K562 (cell line): ENCODE data around the gene CD37. TPM values are rescaled to one million over a fixed set of nuclear protein-coding genes. Genes with fewer than 3 reads are reported as not detected.

Experiments used
- BCL6 ChIP-seq: fragments of 250-450 bp; sonication (Bioruptor Pico); IDR thresholded peaks from 2 replicates; pipeline ENCODE4 v1.4.0; 2020
- CHD4 ChIP-seq: fragments of 200-600 bp; sonication (generic); IDR thresholded peaks from 3 replicates; pipeline ENCODE4 v1.6.1; 2012; ENCODE audit warnings: low read depth, mild to moderate bottlenecking, mixed read lengths, low read length, inconsistent platforms; ENCODE audit not compliant: insufficient read depth, insufficient replicate concordance, poor library complexity, severe bottlenecking
- FOXA1 ChIP-seq: fragments of 450-650 bp; IDR thresholded peaks from 2 replicates; pipeline ENCODE4 v1.6.1; 2016; ENCODE audit warnings: mild to moderate bottlenecking, borderline replicate concordance
- FOXP4 ChIP-seq: sonication (generic); formaldehyde crosslinking; IDR thresholded peaks from 2 replicates; pipeline ENCODE4 v1.8.0; 2022; ENCODE audit warnings: mild to moderate bottlenecking, missing genetic modification reagents, borderline replicate concordance
- GABPB2 ChIP-seq: fragments of 250-450 bp; sonication (Bioruptor Pico); conservative IDR thresholded peaks from 2 replicates; pipeline ENCODE4 v1.5.1; 2021; ENCODE audit warnings: mild to moderate bottlenecking
- HEY1 ChIP-seq: fragments of 250-450 bp; sonication (Bioruptor Pico); IDR thresholded peaks from 2 replicates; pipeline ENCODE4 v1.5.0; 2020; ENCODE audit warnings: mild to moderate bottlenecking, moderate library complexity, borderline replicate concordance
- HOXB6 ChIP-seq: fragments of 250-450 bp; sonication (Bioruptor Pico); IDR thresholded peaks from 2 replicates; pipeline ENCODE4 v1.5.1; 2022; ENCODE audit warnings: mild to moderate bottlenecking, borderline replicate concordance
- PHF8 ChIP-seq: fragments of 200-600 bp; sonication (generic); IDR thresholded peaks from 2 replicates; pipeline ENCODE4 v1.6.1; 2012; ENCODE audit warnings: mixed run types, mild to moderate bottlenecking, inconsistent platforms, low read length, moderate library complexity, borderline replicate concordance
- PRPF4 ChIP-seq: fragments of 200-400 bp; formaldehyde crosslinking; IDR thresholded peaks from one replicate; pipeline ENCODE4 v1.6.1; 2017; ENCODE audit warnings: low read length, low read depth, mild to moderate bottlenecking; ENCODE audit not compliant: insufficient read depth, poor library complexity, severe bottlenecking
- RFX5 ChIP-seq: IDR thresholded peaks from 2 replicates; pipeline ENCODE4 v1.6.1; 2011; ENCODE audit warnings: low read depth, mild to moderate bottlenecking, improper control_type of control experiment, low read length
- VEZF1 ChIP-seq: fragments of 200-800 bp; sonication (Bioruptor generic); IDR thresholded peaks from 2 replicates; pipeline ENCODE4 v1.6.1; 2017; ENCODE audit warnings: missing genetic modification characterization, missing compliant biosample characterization
- ZBTB49 ChIP-seq: sonication (generic); formaldehyde crosslinking; IDR thresholded peaks from 2 replicates; pipeline ENCODE4 v1.8.0; 2022; ENCODE audit warnings: missing genetic modification reagents, mild to moderate bottlenecking, borderline replicate concordance
- ZNF217 ChIP-seq: sonication (generic); formaldehyde crosslinking; IDR thresholded peaks from 2 replicates; pipeline ENCODE4 v1.8.0; 2022; ENCODE audit warnings: mild to moderate bottlenecking, missing genetic modification reagents
- ZNF384 ChIP-seq: IDR thresholded peaks from 2 replicates; pipeline ENCODE4 v1.6.1; 2012; ENCODE audit warnings: low read depth, low read length, improper control_type of control experiment
- ZNF408 ChIP-seq: fragments of 250-450 bp; sonication (Bioruptor Pico); IDR thresholded peaks from 2 replicates; pipeline ENCODE4 v1.4.0; 2020; ENCODE audit warnings: low read depth, mild to moderate bottlenecking, moderate library complexity
- ZSCAN32 ChIP-seq: fragments of 450-650 bp; formaldehyde crosslinking; IDR thresholded peaks from 2 replicates; pipeline ENCODE4 v1.4.0; 2020; ENCODE audit warnings: mild to moderate bottlenecking, moderate library complexity
- polyA plus RNA-seq, 8 experiments: library from polyadenylated mRNA; depleted of rRNA in 4 of 8; stranded (reverse) in 5 of 8; unstranded in 3 of 8; fragments of >200 nt; fragmentation: Nextera tagmentation in 2 of 8; fragmentation: Illumina TruSeq in 1 of 8; extraction: Ambion mirVana in 2 of 8; extraction: Trizol in 1 of 8; gene quantifications; 2 replicates each; pipeline versions ENCODE4 v1.2.1 to v1.2.3, GENCODE V29; 2011 to 2014; ENCODE audit warnings: inconsistent platforms in 1 of 8, missing spikeins in 1 of 8
- total RNA-seq, 7 experiments: library from RNA; depleted of rRNA in 6 of 7; stranded (reverse); fragments of >200 nt in 6 of 7; fragmentation: Illumina TruSeq in 2 of 7; extraction: Trizol in 2 of 7; gene quantifications; 2 replicates each; pipeline versions ENCODE4 v1.2.1 to v1.2.3, GENCODE V29; 2011 to 2021; ENCODE audit warnings: low replicate concordance in 1 of 7
- TF ChIP-seq, protein P1 (sequence below): fragments of 450-650 bp; IDR thresholded peaks from 2 replicates; pipeline ENCODE4 v1.7.0; 2016; ENCODE audit warnings: borderline replicate concordance
- TF ChIP-seq, protein P2 (sequence below): IDR thresholded peaks from 2 replicates; pipeline ENCODE4 v1.6.1; 2011; ENCODE audit not compliant: insufficient read length; ENCODE audit errors: extremely low read depth

The CD37 gene
- total and polyA plus RNA-seq, 9 of the 15 experiments (the other 6 are each of a cell fraction or from before 2014, with no cell fraction given): 2.5 to 19.0 (median 7.4) TPM

- TF ChIP-seq PHF8 (no peak; the same call in 1 of the 2 replicates), GABPB2 (CRISPR knock-in tag) (no peak), ZNF384 (no peak), HEY1 (CRISPR knock-in tag) (no peak), ZBTB49 (CRISPR knock-in tag) (no peak), BCL6 (CRISPR knock-in tag) (no peak), CHD4 (no peak), ZNF408 (no peak), VEZF1 (CRISPR knock-in tag) (peak; percentile 29; the same call in 1 of the 2 replicates), ZNF217 (CRISPR knock-in tag) (no peak), FOXP4 (CRISPR knock-in tag) (no peak), HOXB6 (no peak), ZSCAN32 (CRISPR knock-in tag) (no peak), RFX5 (no peak), PRPF4 (no peak), FOXA1 (no peak)
- TF ChIP-seq, protein P1, sequence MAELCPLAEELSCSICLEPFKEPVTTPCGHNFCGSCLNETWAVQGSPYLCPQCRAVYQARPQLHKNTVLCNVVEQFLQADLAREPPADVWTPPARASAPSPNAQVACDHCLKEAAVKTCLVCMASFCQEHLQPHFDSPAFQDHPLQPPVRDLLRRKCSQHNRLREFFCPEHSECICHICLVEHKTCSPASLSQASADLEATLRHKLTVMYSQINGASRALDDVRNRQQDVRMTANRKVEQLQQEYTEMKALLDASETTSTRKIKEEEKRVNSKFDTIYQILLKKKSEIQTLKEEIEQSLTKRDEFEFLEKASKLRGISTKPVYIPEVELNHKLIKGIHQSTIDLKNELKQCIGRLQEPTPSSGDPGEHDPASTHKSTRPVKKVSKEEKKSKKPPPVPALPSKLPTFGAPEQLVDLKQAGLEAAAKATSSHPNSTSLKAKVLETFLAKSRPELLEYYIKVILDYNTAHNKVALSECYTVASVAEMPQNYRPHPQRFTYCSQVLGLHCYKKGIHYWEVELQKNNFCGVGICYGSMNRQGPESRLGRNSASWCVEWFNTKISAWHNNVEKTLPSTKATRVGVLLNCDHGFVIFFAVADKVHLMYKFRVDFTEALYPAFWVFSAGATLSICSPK: no peak
- TF ChIP-seq, protein P2, sequence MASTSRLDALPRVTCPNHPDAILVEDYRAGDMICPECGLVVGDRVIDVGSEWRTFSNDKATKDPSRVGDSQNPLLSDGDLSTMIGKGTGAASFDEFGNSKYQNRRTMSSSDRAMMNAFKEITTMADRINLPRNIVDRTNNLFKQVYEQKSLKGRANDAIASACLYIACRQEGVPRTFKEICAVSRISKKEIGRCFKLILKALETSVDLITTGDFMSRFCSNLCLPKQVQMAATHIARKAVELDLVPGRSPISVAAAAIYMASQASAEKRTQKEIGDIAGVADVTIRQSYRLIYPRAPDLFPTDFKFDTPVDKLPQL: no peak
Measured at GRCh38 chr19:49335071-49335783, at the start of gene CD37 (continued).
